HepG2 (cell line): ENCODE data around the gene COL18A1. TPM values are rescaled to one million over a fixed set of nuclear protein-coding genes. Genes with fewer than 3 reads are reported as not detected.

ENCODE experiments used
- ATAD3A ChIP-seq: sonication (generic); formaldehyde crosslinking; IDR thresholded peaks from 2 replicates; pipeline ENCODE4 v1.4.0; 2020; ENCODE audit warnings: missing genetic modification reagents
- CBX5 ChIP-seq: sonication (generic); formaldehyde crosslinking; IDR thresholded peaks from 2 replicates; pipeline ENCODE4 v1.4.0; 2020; ENCODE audit warnings: missing genetic modification reagents, borderline replicate concordance
- EP300 ChIP-seq, 3 experiments: sonication (generic) in 1 of 3; formaldehyde crosslinking in 1 of 3; IDR thresholded peaks; 2 replicates each; pipeline versions ENCODE4 v1.5.1 to v1.6.1; 2011 to 2020; ENCODE audit warnings: low read depth in 2 of 3, low read length in 2 of 3, borderline replicate concordance in 1 of 3, improper control_type of control experiment in 1 of 3, mild to moderate bottlenecking in 1 of 3, missing genetic modification reagents in 1 of 3, moderate library complexity in 1 of 3
- HIVEP1 ChIP-seq: sonication (generic); formaldehyde crosslinking; IDR thresholded peaks from 2 replicates; pipeline ENCODE4 v1.4.0; 2020; ENCODE audit warnings: mild to moderate bottlenecking, missing genetic modification reagents
- NFYB ChIP-seq: sonication (generic); formaldehyde crosslinking; IDR thresholded peaks from 2 replicates; pipeline ENCODE4 v1.4.0; 2020; ENCODE audit warnings: missing genetic modification reagents
- SAP130 ChIP-seq: IDR thresholded peaks from 2 replicates; pipeline ENCODE4 v1.6.1; 2016; ENCODE audit warnings: low read depth
- SP140L ChIP-seq: sonication (generic); formaldehyde crosslinking; IDR thresholded peaks from 2 replicates; pipeline ENCODE4 v1.4.0; 2020; ENCODE audit warnings: missing genetic modification reagents, borderline replicate concordance
- THAP7 ChIP-seq: sonication (generic); formaldehyde crosslinking; IDR thresholded peaks from 2 replicates; pipeline ENCODE4 v1.8.1; 2023; ENCODE audit warnings: mild to moderate bottlenecking, missing genetic modification reagents
- ZMYM2 ChIP-seq: sonication (generic); formaldehyde crosslinking; IDR thresholded peaks from 2 replicates; pipeline ENCODE4 v1.8.0; 2022; ENCODE audit warnings: mild to moderate bottlenecking, missing genetic modification reagents
- ZMYM3 ChIP-seq: sonication (generic); formaldehyde crosslinking; IDR thresholded peaks from 2 replicates; pipeline ENCODE4 v1.5.1; 2020; ENCODE audit warnings: mild to moderate bottlenecking, missing genetic modification reagents
- ZNF3 ChIP-seq: IDR thresholded peaks from 2 replicates; pipeline ENCODE4 v1.7.0; 2017; ENCODE audit warnings: inconsistent platforms
- ZNF430 ChIP-seq: sonication (generic); formaldehyde crosslinking; IDR thresholded peaks from 2 replicates; pipeline ENCODE4 v1.9.0; 2021; ENCODE audit warnings: mild to moderate bottlenecking, missing genetic modification reagents
- ZNF614 ChIP-seq: IDR thresholded peaks from 2 replicates; pipeline ENCODE4 v1.6.1; 2018; ENCODE audit warnings: missing biosample characterization, missing genetic modification reagents, inconsistent platforms, borderline replicate concordance
- polyA plus RNA-seq, 8 experiments: library from polyadenylated mRNA; depleted of rRNA in 3 of 8; stranded (reverse) in 7 of 8; unstranded in 1 of 8; fragments of >200 nt; fragmentation: Illumina TruSeq in 4 of 8; extraction: Trizol in 4 of 8; gene quantifications; 2 replicates each; pipeline versions ENCODE4 v1.2.1 to v1.2.3, GENCODE V29; 2011 to 2016; ENCODE audit warnings: low read depth in 4 of 8, missing spikeins in 1 of 8, mixed read lengths in 1 of 8; ENCODE audit not compliant: insufficient read depth in 1 of 8
- total RNA-seq, 5 experiments: library from RNA; depleted of rRNA; stranded (reverse); fragments of >200 nt; fragmentation: Illumina TruSeq; extraction: Trizol; gene quantifications; 2 replicates each; pipeline ENCODE4 v1.2.3, GENCODE V29; 2016; ENCODE audit warnings: low read depth in 1 of 5
- TF ChIP-seq, protein P1 (sequence below), 2 experiments: sonication (generic) in 1 of 2; formaldehyde crosslinking in 1 of 2; IDR thresholded peaks; 2 replicates each; pipeline versions ENCODE4 v1.6.1 to v1.9.0; 2014 to 2022; ENCODE audit warnings: antibody characterized with exemption in 1 of 2, borderline replicate concordance in 1 of 2, inconsistent platforms in 1 of 2, low read depth in 1 of 2, missing genetic modification reagents in 1 of 2
- TF ChIP-seq, protein P2 (sequence below): sonication (generic); formaldehyde crosslinking; IDR thresholded peaks from 2 replicates; pipeline ENCODE4 v1.4.0; 2020; ENCODE audit warnings: missing genetic modification reagents
- TF ChIP-seq, protein P3 (sequence below): IDR thresholded peaks from 2 replicates; pipeline ENCODE4 v1.4.0; 2020; ENCODE audit warnings: mild to moderate bottlenecking, missing genetic modification reagents

The COL18A1 gene
- total and polyA plus RNA-seq, 2 of the 13 experiments (the other 11 are each of a cell fraction or from before 2014, with no cell fraction given): 79.0 to 102 TPM

DNA sequence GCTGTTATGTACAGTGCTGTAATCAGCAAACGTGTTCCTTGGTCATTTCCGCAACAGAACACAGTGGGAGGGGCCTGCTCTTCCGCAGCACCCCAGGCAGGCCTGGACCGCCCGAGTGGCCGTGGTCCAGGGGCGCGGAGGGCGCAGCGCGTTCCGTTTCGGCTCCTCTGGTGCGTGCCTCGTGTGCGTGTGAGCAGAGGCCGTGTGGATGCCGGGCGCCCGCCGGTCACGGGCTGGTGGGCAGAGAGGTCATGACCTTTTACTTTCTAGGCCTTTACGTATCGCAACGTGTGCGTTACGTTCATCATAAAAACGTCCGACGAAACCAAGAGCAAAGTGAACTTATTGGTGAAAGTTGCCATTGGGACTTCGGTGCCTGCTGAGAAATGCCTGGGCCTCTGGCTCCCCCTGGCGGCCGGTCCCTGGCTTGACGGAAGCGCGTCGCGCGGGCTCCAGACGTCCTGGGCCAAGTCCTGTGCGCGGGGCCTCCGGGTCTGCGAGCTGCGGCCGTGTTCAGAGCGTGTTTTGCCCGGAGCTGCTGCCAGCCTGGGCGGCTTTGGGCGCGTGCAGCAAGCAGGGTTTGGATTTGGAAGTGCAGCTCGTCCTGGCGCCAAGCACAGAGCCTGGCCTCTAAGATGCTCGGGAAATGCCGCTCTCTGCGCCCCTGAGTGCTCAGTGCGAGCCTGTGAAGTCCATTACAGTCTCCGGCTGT lies 34.4 kb downstream of the COL18A1 start (continued):
- TF ChIP-seq, protein P1, sequence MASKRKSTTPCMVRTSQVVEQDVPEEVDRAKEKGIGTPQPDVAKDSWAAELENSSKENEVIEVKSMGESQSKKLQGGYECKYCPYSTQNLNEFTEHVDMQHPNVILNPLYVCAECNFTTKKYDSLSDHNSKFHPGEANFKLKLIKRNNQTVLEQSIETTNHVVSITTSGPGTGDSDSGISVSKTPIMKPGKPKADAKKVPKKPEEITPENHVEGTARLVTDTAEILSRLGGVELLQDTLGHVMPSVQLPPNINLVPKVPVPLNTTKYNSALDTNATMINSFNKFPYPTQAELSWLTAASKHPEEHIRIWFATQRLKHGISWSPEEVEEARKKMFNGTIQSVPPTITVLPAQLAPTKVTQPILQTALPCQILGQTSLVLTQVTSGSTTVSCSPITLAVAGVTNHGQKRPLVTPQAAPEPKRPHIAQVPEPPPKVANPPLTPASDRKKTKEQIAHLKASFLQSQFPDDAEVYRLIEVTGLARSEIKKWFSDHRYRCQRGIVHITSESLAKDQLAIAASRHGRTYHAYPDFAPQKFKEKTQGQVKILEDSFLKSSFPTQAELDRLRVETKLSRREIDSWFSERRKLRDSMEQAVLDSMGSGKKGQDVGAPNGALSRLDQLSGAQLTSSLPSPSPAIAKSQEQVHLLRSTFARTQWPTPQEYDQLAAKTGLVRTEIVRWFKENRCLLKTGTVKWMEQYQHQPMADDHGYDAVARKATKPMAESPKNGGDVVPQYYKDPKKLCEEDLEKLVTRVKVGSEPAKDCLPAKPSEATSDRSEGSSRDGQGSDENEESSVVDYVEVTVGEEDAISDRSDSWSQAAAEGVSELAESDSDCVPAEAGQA (IDR thresholded peaks at IDR 0.05; ENCODE audit: low read depth): peak; percentile 46; the same call in 1 of the 2 replicates
- TF ChIP-seq, protein P1 (CRISPR knock-in tag; IDR thresholded peaks at IDR 0.05; ENCODE audit: borderline replicate concordance): no peak
- TF ChIP-seq ZMYM3 (CRISPR knock-in tag): no peak
- 0 out of 4 replicates have a peak, but pooled peaks of 1 of the 2 experiments have one; percentile 5 for TF ChIP-seq EP300 (IDR thresholded peaks at IDR 0.05; ENCODE audit: low read depth in 2 of 2, low read length in 2 of 2)
- TF ChIP-seq EP300 (CRISPR knock-in tag; IDR thresholded peaks at IDR 0.05; ENCODE audit: borderline replicate concordance): peak; percentile 5; the same call in 1 of the 2 replicates
- TF ChIP-seq, protein P2, sequence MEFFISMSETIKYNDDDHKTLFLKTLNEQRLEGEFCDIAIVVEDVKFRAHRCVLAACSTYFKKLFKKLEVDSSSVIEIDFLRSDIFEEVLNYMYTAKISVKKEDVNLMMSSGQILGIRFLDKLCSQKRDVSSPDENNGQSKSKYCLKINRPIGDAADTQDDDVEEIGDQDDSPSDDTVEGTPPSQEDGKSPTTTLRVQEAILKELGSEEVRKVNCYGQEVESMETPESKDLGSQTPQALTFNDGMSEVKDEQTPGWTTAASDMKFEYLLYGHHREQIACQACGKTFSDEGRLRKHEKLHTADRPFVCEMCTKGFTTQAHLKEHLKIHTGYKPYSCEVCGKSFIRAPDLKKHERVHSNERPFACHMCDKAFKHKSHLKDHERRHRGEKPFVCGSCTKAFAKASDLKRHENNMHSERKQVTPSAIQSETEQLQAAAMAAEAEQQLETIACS (CRISPR knock-in tag): no peak
- no peak for TF ChIP-seq SP140L (CRISPR knock-in tag)
- TF ChIP-seq SAP130 (CRISPR knock-in tag): peak; percentile 48; the same call in 1 of the 2 replicates
- no peak for TF ChIP-seq THAP7 (CRISPR knock-in tag)
- TF ChIP-seq ATAD3A: no peak
- TF ChIP-seq CBX5 (CRISPR knock-in tag): peak; percentile 57; the same call in 1 of the 2 replicates
- no peak for TF ChIP-seq HIVEP1 (CRISPR knock-in tag)
- TF ChIP-seq ZMYM2 (CRISPR knock-in tag): no peak
- TF ChIP-seq, protein P3, sequence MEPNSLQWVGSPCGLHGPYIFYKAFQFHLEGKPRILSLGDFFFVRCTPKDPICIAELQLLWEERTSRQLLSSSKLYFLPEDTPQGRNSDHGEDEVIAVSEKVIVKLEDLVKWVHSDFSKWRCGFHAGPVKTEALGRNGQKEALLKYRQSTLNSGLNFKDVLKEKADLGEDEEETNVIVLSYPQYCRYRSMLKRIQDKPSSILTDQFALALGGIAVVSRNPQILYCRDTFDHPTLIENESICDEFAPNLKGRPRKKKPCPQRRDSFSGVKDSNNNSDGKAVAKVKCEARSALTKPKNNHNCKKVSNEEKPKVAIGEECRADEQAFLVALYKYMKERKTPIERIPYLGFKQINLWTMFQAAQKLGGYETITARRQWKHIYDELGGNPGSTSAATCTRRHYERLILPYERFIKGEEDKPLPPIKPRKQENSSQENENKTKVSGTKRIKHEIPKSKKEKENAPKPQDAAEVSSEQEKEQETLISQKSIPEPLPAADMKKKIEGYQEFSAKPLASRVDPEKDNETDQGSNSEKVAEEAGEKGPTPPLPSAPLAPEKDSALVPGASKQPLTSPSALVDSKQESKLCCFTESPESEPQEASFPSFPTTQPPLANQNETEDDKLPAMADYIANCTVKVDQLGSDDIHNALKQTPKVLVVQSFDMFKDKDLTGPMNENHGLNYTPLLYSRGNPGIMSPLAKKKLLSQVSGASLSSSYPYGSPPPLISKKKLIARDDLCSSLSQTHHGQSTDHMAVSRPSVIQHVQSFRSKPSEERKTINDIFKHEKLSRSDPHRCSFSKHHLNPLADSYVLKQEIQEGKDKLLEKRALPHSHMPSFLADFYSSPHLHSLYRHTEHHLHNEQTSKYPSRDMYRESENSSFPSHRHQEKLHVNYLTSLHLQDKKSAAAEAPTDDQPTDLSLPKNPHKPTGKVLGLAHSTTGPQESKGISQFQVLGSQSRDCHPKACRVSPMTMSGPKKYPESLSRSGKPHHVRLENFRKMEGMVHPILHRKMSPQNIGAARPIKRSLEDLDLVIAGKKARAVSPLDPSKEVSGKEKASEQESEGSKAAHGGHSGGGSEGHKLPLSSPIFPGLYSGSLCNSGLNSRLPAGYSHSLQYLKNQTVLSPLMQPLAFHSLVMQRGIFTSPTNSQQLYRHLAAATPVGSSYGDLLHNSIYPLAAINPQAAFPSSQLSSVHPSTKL (CRISPR knock-in tag): peak; percentile 54; the same call in 1 of the 2 replicates
- no peak for TF ChIP-seq ZNF614 (CRISPR knock-in tag)
- TF ChIP-seq NFYB (CRISPR knock-in tag): peak; percentile 19; the same call in 1 of the 2 replicates
- no peak for TF ChIP-seq ZNF3
- TF ChIP-seq ZNF430 (CRISPR knock-in tag): 0 out of 2 replicates have a peak, but pooled peaks have one; percentile 30
